Kidney (tissue), 14 donors: Measurements from ENCODE around the gene GRIN1. TPM values are rescaled to one million over a fixed set of nuclear protein-coding genes. Genes with fewer than 3 reads are reported as not detected.

Source experiments
- DNase-seq, 5 donors: peaks; one replicate each; pipeline ENCODE4 v3.0.0-alpha.2; 2013 to 2020
- FAIRE-seq: peaks from 2 replicates; lab custom pipeline; 2012; peaks lifted over from hg19 to GRCh38; lab: Jason Lieb, UNC
- H3K27ac ChIP-seq, 2 donors: one replicate each; pipeline ENCODE4 v1.7.0; 2013; ENCODE audit warnings: low read depth in 2 of 2, low read length in 2 of 2, inconsistent platforms in 1 of 2
- H3K27me3 ChIP-seq: one replicate; pipeline ENCODE4 v1.7.1; 2013; ENCODE audit warnings: low read length, inconsistent platforms; ENCODE audit not compliant: control insufficient read depth, insufficient read depth
- H3K36me3 ChIP-seq, 3 donors: one replicate each; pipeline versions ENCODE4 v1.7.0 to v1.7.1; 2013; ENCODE audit warnings: low read length in 3 of 3, control low read depth in 1 of 3, inconsistent platforms in 1 of 3; ENCODE audit not compliant: insufficient read depth in 3 of 3, control insufficient read depth in 2 of 3
- H3K4me1 ChIP-seq, 3 donors: one replicate each; pipeline versions ENCODE4 v1.7.0 to v1.7.1; 2013; ENCODE audit warnings: low read length in 3 of 3, inconsistent platforms in 1 of 3, low read depth in 1 of 3; ENCODE audit not compliant: control insufficient read depth in 2 of 3, insufficient read depth in 2 of 3
- H3K4me3 ChIP-seq, 3 donors: one replicate each; pipeline versions ENCODE4 v1.7.0 to v1.8.1; 2013; ENCODE audit warnings: low read length in 3 of 3, control low read depth in 1 of 3, inconsistent platforms in 1 of 3
- H3K9ac ChIP-seq, 3 donors: one replicate each; pipeline versions ENCODE4 v1.7.0 to v1.7.1; 2013; ENCODE audit warnings: low read length in 3 of 3, control low read depth in 1 of 3, inconsistent platforms in 1 of 3
- H3K9me3 ChIP-seq, 3 donors: one replicate each; pipeline versions ENCODE4 v1.7.0 to v1.7.1; 2013; ENCODE audit warnings: low read length in 3 of 3, control low read depth in 1 of 3, inconsistent platforms in 1 of 3; ENCODE audit not compliant: control insufficient read depth in 2 of 3, insufficient read depth in 1 of 3
- CTCF ChIP-seq: IDR thresholded peaks from 3 replicates; pipeline ENCODE4 v1.5.1; 2012; ENCODE audit warnings: mild to moderate bottlenecking, moderate library complexity, borderline replicate concordance; ENCODE audit not compliant: insufficient read depth; ENCODE audit errors: extremely low read depth
- intact Hi-C: fragments of 100-400 bp; cut with DNase I; formaldehyde crosslinking; loops from one replicate; pipeline ENCODE4 v1.11.1; 2022
- polyA plus RNA-seq: library from polyadenylated mRNA; stranded (reverse); fragments of 350-450 nt; fragmentation: Illumina TruSeq; extraction: RNeasy Lipid Tissue Mini Kit (QIAGEN cat#74804); gene quantifications from one replicate; pipeline ENCODE4 v1.2.3, GENCODE V29; 2014; ENCODE audit warnings: low read depth, low replicate concordance; ENCODE audit not compliant: insufficient read depth
- total RNA-seq: library from RNA; stranded (reverse); fragmentation: NEBNext Ultra II Directional; extraction: Animal tissue kit (Norgen Biotek cat#: 25700); gene quantifications from one replicate; pipeline ENCODE4 v1.2.1, GENCODE V29; 2021
- donor health status: control.
- donor health status: control.
- donor health status: control.
- donor health status: control.
- donor health status: control.
- donor health status: DM: yes; HTN: yes; CAD: no.
- donor health status: Normal renal cell carcinoma (clear cell type).

The GRIN1 gene
- total and polyA plus RNA-seq, 2 donors from 2014 or later, result 0.47 TPM; not detected in 1

DNA sequence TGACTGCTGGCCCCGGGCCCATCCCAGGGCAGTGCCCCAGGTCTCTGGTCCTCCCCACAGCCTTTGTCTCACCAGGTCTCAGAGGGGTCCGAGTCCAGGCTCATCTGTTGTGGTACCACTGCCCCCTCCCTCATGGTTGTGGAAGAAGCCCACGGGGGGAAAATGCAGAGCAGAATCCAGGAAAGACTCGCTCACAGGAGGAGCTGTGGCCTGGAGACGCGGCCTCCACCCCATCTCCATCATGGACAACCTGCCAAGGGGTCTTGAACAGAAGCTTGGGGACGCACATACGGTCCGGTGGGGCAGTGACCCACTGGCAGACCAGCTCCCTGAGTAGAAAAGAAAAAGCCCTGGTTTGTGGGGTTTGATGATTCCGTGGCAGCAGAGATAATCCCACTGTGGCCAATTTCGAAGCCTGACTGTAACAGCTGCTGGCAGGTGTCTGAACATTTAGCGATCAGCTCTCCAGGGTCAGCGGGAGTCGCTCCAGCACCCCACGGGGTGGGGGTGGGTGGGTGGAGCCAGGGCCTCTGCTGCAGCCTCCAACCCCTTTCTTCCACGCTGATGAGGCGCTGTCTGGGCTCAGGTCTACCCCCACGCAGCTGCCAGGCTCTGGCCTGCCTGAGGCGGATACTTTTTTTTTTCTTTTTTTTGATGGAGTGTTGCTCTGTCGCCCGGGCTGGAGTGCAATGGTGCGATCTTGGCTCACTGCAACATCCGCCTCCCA is 1.9 kb upstream of the GRIN1 start:
- Histone ChIP-seq H3K4me1 (no peaks in the 10 kb centered on the region), H3K27ac (no peak overlapping the region), H3K9ac (no peak overlapping the region), H3K36me3 (no peaks in the 10 kb centered on the region), H3K9me3 (no peaks in the 10 kb centered on the region), H3K27me3 (peaks cover 23% of the 10 kb centered on the region), H3K4me3 (no peak overlapping the region)
- DNase-seq (no peak), FAIRE-seq (no peak)
- intact Hi-C loops, result no loop called here
- TF ChIP-seq CTCF, result no peak

- Histone ChIP-seq H3K9ac (no peak overlapping the region), H3K27me3 (peaks cover 23% of the 10 kb centered on the region), H3K36me3 (no peaks in the 10 kb centered on the region), H3K9me3 (no peaks in the 10 kb centered on the region), H3K4me3 (no peak overlapping the region), H3K4me1 (no peaks in the 10 kb centered on the region), H3K27ac (no peak overlapping the region)
- FAIRE-seq (no peak), DNase-seq (no peak)
- no peak for TF ChIP-seq CTCF
- intact Hi-C loops, result no loop called here
Observed at GRCh38 chr9:137138058-137138721, 764 bp upstream of the GRIN1 start.

GRCh38 chr9:137139468-137140150 is 655 bp downstream of the GRIN1 start:
- Histone ChIP-seq H3K9me3 (no peaks in the 10 kb centered on the region), H3K27ac (no peak overlapping the region), H3K9ac (no peak overlapping the region), H3K36me3 (no peaks in the 10 kb centered on the region), H3K27me3 (peaks cover 23% of the 10 kb centered on the region), H3K4me3 (no peak overlapping the region), H3K4me1 (no peaks in the 10 kb centered on the region)
- no peak for DNase-seq
- intact Hi-C loops, result no loop called here
- no peak for TF ChIP-seq CTCF
- FAIRE-seq, result no peak
